ENCODE results near the gene MCFD2. TPM values are rescaled to one million over a fixed set of nuclear protein-coding genes. Genes with fewer than 3 reads are reported as not detected.
"Not testable (repeated sequence)": the region's sequence is repeated elsewhere in the genome, so short reads cannot be mapped to it uniquely, and the experiment has no call there.

Gene MCFD2
- total RNA-seq, 1 donor from 2014 or later = 103 TPM

DNA sequence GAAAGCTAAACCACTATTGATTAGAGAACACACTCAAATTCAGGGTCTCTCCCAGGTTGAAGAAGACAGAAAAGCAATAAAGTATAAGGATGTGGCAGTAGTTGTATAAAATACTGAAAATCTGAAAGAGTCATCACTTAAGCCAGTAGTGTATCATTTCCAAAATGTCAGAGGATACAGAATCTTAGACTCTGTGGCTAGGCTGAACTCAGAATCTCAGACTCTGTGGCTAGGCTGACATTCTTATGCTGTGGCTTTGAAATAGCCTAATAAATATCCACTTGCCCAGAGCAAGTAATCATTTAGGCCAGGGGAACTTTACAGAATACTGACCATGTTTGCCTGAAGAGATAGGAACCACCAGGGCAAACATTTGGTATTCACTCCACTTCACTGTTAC is 13.1 kb downstream of the MCFD2 start:
- no peak for DNase-seq (ENCODE audit: low read depth)

DNA sequence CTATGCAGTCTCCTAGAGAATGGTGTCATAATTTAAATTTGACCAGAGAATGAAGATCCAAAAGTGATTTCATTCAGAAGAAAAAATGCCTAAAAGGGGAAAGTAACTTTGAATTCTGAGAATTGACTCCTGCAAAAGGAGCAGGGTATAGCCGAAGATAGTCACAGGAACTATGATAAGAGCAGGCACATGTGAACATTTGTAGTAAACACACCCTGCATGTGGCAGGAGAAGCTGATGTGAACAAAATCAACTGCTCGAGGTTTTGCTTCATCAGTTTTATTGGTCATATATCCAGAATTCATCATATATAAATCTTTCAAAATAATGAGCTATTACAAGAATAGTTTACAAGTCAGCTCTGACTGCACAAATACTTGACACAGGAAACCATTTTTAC is 14.0 kb downstream of the MCFD2 start:
- no peak for DNase-seq (ENCODE audit: low read depth)

DNA sequence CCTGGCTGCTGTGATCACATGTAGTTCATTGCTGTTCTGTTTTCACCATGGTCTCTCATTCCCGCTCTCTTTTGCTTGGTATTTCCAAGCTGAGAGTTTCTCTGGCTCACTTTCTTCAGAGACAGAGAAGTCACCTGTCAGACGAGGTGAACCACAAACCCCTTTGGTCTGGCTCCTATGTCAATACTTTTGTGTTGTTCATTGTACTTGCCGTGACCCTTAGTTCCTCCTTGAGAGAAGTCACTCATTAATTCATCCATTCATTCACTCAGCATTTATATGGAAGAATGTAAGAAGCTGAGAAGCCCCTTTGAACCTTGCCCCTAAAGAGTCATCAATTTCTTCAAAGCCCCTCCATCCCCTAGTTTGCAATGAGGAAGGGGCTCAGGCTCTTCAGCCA is 15.2 kb downstream of the MCFD2 start:
- DNase-seq (ENCODE audit: low read depth) = no peak

DNA sequence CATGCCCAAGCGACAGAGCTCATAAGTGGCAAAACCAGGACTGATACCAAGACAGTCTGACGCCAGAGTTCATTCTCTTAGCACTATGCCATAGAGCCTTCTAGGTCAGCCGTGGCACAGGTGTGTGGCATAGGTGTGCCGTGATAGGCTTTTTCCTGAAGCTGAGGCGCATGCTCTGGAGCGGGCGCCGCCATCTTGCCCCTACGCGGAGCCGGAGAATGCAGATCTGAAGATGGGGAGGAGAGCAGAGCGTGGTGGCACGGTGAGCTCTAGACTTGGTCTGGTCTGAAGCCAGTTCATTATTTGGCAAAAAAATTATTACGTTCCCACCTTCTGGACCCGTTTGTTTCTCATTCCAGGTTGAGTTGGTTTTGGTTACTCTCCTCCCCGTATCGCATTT is 16.6 kb downstream of the MCFD2 start:
- DNase-seq (ENCODE audit: low read depth) = no peak

DNA sequence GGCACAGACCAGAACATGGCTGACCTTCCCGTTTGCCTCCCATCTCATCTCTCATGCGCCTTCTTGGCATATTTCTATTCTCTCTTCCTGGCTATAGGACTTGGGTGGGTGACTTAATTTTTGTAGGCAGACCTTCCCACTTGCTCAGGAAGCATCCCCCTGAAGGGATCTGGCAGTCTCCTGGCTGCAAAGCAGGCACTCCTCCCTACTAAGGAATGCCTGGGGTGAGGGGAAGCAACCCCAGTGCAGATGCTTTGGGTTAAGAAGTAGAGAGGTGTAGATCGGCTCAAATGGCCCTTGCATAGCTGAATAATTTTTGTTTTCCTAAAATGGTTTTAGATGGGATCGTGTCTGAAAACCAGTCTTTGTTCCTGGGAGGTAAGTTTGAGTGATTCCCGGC is 17.6 kb downstream of the MCFD2 start:
- no peak for DNase-seq (ENCODE audit: low read depth)

DNA sequence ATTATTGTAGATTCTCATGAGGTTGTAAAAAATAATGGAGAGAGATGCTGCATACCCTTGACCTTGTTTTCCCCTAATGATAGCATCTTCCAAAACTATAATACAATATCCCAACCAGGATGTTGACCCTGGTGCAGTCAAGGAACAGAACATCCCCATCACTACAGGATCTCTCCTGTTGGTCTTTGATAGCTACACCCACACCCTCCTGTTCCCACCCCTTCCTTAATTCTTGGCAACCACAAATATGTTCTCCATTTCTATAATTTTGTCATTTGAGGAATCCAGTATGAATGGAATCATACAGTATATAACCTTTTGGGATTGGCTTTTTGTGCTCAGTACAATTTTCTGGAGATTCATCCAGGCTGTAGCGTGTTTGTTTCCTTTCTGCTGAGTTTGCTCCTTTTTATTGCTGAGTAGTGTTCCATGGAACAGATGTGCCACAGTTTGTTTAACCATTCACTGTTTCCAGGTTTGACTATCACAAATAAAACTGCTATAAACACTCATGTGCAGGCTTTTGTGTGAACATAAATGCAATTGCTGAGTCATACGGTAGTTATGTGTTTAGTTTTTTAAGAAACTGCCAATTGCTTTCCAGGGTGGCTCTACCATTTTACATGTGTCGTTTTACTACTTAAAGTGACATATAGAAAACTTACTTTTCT is 22.2 kb downstream of the MCFD2 start:
- DNase-seq (ENCODE audit: low read depth) = peak; percentile 37

DNA sequence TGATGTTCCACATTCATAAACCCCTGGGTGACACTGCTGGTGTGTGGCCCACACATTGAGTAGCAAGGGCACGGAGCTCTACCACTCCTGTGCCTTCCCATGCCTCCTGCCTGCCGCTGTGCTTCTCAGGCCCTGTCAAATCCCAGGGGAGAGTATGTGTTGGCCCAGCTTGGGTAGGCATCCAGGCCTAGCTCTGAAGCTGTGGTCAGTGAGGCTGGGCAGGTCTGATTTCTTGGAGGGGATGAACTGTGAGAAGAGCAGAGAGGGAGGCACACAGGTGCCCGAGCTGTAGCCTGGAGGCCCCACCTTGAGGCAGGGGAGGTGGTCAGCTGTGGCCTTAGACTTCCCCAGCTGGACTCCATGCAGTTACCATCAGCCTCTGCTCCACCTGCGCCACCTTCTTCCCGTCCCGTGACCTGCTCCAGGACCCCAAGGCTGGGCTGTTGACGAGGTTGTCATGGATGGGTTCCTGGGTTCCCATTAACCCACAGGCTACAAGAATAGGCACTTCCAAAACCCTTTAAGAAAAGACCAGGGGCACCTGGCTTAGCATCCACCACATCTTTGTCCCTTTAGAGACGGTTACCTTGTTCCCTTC is 23.6 kb downstream of the MCFD2 start:
- DNase-seq (ENCODE audit: low read depth) = no peak

DNA sequence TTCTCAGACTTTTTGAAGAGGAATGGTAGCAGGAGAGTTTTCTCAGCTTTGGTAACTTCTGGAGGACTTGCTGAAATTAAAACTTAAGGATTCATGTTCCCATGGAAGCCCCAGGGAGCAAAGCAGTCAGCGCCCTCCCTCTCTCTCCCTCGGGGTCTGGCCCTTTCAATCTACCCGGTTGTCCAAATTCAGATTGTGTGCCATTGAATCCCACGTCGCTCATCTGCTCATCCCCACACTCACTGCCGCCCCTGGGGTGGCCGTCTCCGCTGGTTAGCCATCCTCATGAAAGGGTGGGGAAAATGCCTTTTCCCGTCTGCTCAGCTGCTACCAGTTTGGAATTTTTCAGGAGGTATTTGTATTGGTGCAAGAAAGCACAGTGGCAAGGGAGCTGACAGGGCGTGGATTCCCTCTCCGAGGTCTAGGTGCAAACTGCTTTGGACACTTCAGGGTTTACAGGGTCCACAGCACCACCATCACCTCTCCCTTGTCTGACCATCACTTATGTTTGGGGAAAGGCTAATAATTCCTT is 27.1 kb downstream of the MCFD2 start:
- no peak for DNase-seq (ENCODE audit: low read depth)

DNA sequence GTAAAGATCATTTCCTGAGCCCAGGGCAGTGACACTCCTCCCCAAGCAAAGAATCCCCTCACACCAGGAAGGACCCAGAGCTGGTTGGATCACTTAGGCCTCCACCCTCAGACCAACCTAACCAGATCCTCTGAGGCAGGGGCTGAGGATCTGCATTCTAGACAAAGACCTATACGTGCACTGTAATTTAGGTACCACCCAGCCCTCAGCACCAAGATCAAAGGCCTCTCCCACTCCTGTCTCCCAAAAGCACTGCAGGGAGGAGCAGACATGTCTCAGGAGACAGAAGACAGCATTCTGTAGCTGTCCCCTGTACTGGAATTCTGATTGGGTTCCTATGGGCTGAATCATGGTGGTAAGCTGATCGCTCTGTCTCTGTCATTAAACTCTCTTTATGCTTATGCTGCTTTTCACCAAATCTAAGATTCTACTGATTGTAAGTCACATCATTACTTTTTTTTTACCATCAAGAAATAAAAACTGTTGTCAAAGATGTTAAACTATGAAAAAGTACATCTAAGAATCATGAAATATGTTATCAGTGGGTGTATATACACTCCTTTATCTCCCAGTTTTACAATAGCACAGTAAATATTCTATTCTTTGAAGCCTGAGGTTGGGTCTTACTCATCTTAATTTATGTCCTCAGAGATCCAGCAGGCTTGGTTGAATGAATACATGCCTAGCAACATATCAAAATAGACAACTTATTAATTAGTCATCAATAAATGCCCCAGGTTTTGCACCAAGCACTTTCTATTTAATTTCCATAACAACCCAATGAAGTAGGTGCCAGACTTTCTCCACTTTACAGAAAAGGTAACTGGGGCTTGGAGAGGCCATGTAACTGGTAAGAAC is 28.3 kb downstream of the MCFD2 start:
- peak; percentile 74 for DNase-seq (ENCODE audit: low read depth)

DNA sequence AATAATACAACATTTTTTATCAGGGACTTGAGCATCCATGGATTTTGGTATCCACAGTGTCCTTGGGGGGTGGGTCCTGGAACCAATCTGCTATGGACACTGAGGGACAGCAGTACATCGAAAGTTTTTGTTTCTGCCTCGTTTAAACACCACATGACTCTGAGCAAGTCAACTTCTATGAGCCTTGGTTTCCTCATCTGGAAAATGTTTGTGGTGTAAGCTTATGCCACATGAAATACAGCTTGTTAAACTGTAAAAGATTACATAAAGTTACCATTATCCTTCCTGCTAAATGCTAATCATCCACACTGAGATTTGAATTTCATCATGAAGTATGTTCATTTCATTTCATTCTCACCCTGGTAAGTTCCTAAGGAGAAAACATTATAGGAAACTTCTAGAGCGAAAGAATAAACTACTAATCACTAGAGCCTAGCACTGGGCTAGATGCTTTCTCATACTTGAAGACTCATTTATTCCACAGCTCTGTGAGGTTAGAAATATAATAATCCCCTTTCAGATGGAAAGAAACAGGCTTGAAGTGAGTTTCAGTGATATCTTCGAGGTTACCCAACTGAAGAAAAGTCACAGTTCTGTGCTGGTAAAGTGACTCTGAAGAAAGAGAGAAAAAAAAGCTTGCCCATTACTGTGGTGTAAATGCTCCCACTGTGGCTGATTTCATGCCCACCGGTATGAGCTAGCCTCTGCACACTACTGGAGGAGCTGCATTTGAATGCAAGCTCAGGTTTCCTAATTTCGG is 29.2 kb downstream of the MCFD2 start:
- DNase-seq (ENCODE audit: low read depth) = no peak

DNA sequence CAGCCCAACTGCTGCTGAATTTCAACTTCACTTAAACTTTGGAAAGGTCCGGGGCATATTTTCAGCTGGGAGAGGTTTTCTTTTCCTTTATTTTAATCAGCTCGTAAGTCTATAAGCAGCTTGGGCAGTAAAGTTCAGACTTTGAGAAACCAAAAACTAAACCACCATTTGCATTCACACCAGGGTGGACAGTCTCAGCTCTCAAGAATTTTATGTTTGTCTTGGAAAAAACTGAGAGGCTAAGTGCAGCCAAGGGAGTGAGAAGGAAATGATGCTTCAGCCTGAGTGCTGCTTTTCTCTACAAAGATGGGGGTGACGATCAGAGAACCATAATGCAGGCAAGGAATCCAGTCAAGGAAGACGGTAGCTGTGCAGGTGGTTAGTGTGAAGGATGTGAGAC is 30.2 kb downstream of the MCFD2 start:
- DNase-seq (ENCODE audit: low read depth) = no peak

DNA sequence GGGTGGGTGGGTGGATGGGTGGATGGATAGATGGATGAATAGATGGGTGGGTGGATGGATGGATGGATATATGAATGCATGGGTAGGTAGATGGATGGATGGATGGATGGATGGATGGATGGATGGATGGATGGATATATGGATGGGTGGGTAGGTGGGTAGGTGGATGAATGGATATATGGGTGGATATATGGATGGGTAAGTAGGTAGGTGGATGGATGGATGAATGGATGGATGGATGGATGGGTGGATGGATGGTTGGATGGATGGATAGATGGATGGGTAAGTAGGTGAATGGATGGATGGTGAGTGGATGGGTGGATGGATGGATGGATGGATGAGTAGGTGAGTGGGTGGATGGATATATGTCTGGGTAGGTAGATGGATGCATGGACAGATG is 36.1 kb downstream of the MCFD2 start:
- DNase-seq (ENCODE audit: low read depth) = no peak

DNA sequence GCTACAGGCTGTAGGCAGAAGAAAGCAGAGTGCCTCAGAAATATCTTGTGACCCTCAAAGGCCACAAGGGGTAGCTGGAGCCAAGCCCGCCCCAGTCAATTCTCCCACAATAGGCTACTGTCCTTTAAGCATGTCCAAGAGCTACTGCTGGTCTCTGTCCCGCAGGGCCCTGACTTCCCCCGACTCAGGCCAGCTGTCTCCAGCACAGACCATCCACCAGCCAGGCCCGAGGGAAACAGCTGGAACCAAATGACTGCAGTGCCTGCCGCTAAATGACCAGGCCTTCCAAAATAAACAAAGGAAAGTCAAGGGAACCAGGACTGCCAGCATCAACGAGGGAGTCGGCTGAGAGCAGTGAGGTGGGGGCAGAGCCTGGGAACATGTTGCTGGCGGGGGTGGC is 36.7 kb downstream of the MCFD2 start:
- no peak for DNase-seq (ENCODE audit: low read depth)

DNA sequence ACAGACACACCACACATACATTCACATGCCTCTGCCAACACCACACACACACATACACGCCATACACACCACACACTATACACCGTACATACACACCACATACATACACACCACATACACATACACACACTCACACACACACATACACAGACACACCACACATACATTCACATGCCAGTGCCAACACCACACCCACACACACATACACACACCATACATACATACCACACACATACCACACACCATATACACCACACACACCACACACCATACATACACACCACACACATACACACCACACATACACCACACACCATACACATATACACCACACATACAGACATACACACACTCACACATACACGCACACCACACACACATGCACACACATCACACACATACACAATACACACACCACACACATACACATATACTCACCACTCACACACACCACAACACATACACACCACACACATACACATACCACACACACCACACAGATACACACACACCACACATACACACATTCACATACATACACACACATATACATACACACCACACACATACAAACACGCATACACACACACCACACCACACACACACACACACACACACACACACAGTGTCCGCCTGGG is 37.2 kb downstream of the MCFD2 start:
- DNase-seq (ENCODE audit: low read depth) = no peak

DNA sequence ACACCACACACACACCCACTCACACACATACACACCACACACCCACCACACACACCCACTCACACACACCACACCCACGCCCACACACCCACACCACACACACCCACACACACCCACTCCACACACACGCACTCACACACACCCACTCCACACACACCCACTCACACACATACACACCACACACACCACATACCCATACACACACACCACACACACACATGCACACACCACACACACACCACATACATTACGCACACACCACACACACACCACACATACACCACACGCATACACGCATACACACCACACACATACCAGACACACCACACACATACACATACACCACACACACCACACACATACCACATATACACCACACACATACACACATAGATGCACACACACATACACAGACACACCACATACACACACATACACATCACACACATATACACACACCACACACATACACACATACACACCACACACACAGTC is 37.9 kb downstream of the MCFD2 start:
- DNase-seq (ENCODE audit: low read depth) = no peak

DNA sequence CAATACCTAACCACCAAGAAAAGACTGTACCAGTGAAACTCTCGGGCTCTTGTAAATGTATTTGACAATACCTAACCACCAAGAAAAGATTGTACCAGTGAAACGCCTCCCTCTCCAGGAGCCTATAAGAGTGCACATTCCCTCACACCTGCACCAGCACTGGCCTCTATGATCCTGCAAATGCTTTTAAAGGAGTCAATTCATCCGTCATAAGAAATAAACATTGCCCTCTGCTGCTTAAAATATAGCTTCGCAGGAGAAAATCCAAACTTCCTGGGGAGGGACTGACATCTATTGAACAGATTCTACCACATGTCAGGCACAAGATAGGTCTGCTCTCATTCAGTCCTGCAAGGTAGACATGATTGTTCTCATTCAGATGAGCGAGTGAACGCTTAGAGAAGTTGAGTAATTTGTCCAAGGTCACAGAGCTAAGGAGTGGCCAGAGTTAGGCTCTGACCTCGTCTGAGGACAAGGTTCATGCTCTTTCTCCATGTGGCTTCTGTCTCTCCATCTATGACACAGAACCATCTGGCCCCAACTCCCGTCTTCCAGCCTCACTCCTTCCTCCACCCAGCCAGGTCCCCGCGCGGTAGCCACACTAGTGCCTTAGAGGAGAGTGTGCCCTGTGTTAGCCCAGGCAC is 38.7 kb downstream of the MCFD2 start:
- peak; percentile 82 for DNase-seq (ENCODE audit: low read depth)

DNA sequence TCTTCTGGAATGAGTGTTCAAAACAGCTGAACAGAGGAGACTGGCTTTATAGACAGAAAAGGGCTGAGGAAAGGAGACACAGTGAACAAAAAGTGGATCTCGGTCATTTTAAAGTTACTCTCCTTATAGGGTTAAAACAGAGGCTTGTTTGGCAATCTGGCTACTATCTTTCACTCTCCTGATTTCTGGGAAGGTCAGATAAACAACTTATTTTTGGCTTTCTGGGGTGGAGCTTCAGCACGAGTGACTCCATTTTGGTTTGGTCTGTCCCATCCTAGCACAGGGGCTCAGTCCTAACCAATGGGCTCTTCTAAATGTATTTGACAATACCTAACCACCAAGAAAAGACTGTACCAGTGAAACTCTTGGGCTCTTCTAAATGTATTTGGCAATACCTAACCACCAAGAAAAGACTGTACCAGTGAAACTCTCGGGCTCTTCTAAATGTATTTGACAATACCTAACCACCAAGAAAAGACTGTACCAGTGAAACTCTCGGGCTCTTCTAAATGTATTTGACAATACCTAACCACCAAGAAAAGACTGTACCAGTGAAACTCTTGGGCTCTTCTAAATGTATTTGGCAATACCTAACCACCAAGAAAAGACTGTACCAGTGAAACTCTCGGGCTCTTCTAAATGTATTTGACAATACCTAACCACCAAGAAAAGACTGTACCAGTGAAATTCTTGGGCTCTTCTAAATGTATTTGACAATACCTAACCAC is 39.5 kb downstream of the MCFD2 start:
- not testable (repeated sequence) for DNase-seq (ENCODE audit: low read depth)

DNA sequence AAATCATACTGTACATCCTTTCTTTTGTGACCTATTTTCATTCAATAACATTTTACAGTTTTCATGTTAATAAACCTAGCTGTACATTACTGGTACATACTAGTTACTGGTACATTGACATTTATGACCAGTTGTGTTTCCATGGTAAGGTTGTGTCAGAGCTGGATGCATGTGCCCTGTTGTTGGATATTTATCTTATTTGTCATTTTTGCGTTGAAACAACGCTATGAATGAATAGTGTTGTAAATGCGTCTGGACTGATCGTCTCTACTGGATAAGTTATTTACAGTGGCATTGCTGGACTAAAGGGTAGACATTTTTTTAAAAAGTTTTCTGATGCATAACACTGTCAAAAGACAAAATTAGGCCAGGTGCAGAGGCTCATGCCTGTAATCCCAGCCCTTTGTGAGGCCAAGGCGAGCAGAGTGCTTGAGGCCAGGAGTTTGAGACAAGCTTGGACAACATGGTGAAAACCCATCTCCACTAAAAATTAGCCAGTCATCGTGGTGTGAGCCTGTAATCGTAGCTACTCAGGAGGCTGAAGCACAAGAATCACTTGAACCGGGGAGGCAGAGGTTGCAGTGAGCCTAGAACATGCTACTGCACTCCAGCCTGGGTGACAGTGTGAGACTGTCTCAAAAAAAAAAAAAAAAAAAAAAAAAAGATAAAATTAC is 40.2 kb downstream of the MCFD2 start:
- DNase-seq (ENCODE audit: low read depth) = no peak

DNA sequence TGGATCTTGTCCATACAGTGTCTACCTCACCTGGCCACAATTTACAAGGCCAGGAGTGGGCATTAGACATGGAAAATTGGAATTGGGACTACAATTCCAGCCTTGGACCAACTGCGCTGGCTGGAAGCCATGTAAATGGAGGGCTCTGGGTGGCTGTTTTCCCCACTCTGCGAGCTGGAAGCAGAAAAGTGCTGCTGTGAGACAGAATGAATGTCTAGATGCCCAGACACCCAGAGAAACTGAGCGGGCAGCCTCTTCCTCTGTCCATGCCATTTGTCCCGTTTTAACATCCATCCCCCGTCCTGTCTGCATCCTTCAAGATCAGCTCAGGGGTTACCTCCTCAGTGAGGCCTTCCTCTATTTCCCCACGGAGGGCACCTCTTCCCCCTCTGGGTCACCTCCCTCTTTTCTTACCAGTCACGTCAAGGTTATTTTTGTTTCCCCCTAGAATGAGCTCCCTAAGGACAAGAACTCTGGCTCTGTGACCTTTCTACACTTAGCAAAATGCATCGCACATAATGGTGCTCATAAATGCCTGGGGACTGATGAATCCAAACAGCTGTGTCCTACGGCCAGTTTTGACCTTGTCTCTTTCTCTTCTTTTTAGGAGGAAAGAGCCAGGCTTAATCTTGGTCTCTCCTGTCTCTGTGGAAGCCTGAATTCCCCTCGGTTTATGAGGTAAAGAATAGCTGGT is 41.2 kb downstream of the MCFD2 start:
- no peak for DNase-seq (ENCODE audit: low read depth)
